PC-9 (cell line): ENCODE results near the gene BCL2L13. TPM values are rescaled to one million over a fixed set of nuclear protein-coding genes. Genes with fewer than 3 reads are reported as not detected.

ENCODE experiments used
- BruUV-seq: library from RNA; stranded (reverse); fragments of 400-500 nt; replicated peaks from 2 replicates; lab custom pipeline; 2021; lab: Mats Ljungman, UMichigan
- CTCF ChIA-PET: fragments of 300-600 bp; sonication (Branson Sonifier 250); formaldehyde crosslinking; loops from one replicate; lab custom pipeline; 2022; ENCODE audit warnings: antibody characterized with exemption; lab: Charles Lee
- POLR2A ChIA-PET: fragments of 300-600 bp; sonication (Branson Sonifier 250); formaldehyde crosslinking; loops from one replicate; lab custom pipeline; 2022; ENCODE audit warnings: antibody characterized with exemption; ENCODE audit not compliant: unreplicated experiment; lab: Charles Lee
- DNase-seq, 2 experiments: peaks; one replicate each; pipeline versions ENCODE4 v3.0.0 to v3.0.0-alpha.2; 2015 to 2022; ENCODE audit warnings: mixed read lengths in 1 of 2
- H2AFZ ChIP-seq: fragments of 200-600 bp; sonication (generic); 2 replicates; pipeline ENCODE4 v1.8.1; 2017; ENCODE audit warnings: antibody characterized with exemption
- H3F3A ChIP-seq: fragments of 200-600 bp; sonication (generic); 2 replicates; pipeline ENCODE4 v1.8.1; 2017; ENCODE audit warnings: antibody characterized with exemption, mild to moderate bottlenecking, low read depth; ENCODE audit not compliant: insufficient read depth
- H3K27ac ChIP-seq: fragments of 200-600 bp; sonication (generic); 2 replicates; pipeline ENCODE4 v1.6.1; 2016; ENCODE audit warnings: mixed run types
- H3K27me3 ChIP-seq: fragments of 200-600 bp; sonication (generic); 2 replicates; pipeline ENCODE4 v1.6.1; 2016; ENCODE audit warnings: low read depth, mixed run types; ENCODE audit not compliant: insufficient read depth
- H3K36me3 ChIP-seq: fragments of 200-600 bp; sonication (generic); 2 replicates; pipeline ENCODE4 v1.6.1; 2016; ENCODE audit warnings: low read depth, mixed run types
- H3K4me1 ChIP-seq: fragments of 200-600 bp; sonication (generic); replicated peaks from 2 replicates; pipeline ENCODE4 v1.6.1; 2016; ENCODE audit warnings: mixed run types; ENCODE audit not compliant: insufficient read depth
- H3K4me2 ChIP-seq: fragments of 200-600 bp; sonication (generic); 2 replicates; pipeline ENCODE4 v1.6.1; 2017; ENCODE audit warnings: mixed run types
- H3K4me3 ChIP-seq: fragments of 200-600 bp; sonication (generic); 2 replicates; pipeline ENCODE4 v1.6.1; 2016; ENCODE audit warnings: mixed run types
- H3K79me2 ChIP-seq: fragments of 200-600 bp; sonication (generic); 2 replicates; pipeline ENCODE4 v1.6.1; 2017; ENCODE audit warnings: low read depth, mixed run types
- H3K9me2 ChIP-seq: fragments of 200-600 bp; sonication (generic); 2 replicates; pipeline ENCODE4 v1.8.1; 2017; ENCODE audit warnings: mild to moderate bottlenecking; ENCODE audit not compliant: insufficient read depth
- H3K9me3 ChIP-seq: fragments of 200-600 bp; sonication (generic); 2 replicates; pipeline ENCODE4 v1.8.1; 2016; ENCODE audit warnings: low read depth; ENCODE audit not compliant: insufficient read depth
- H4K20me1 ChIP-seq: fragments of 200-600 bp; sonication (generic); 2 replicates; pipeline ENCODE4 v1.8.1; 2017; ENCODE audit not compliant: insufficient read depth
- CTCF ChIP-seq: fragments of 200-600 bp; sonication (generic); conservative IDR thresholded peaks from 2 replicates; pipeline ENCODE4 v1.6.1; 2017; ENCODE audit warnings: mixed run types, antibody characterized with exemption, mild to moderate bottlenecking, moderate library complexity
- EZH2 ChIP-seq: fragments of 200-600 bp; sonication (generic); IDR thresholded peaks from 2 replicates; pipeline ENCODE4 v1.8.0; 2017; ENCODE audit warnings: antibody characterized with exemption, low read depth
- intact Hi-C: fragments of 100-400 bp; cut with micrococcal nuclease; formaldehyde crosslinking; loops from one replicate; pipeline ENCODE4 v1.10.0; 2022; ENCODE audit not compliant: unreplicated experiment
- total RNA-seq: library from RNA; stranded (reverse); gene quantifications from 2 replicates; pipeline ENCODE4 v1.2.3, GENCODE V29; 2021

BCL2L13 gene
- total RNA-seq, 1 experiment from 2014 or later = 43.1 TPM

GRCh38 chr22:17656870-17657395 is 18.4 kb downstream of the BCL2L13 start:
- Histone ChIP-seq H3F3A (no peaks in the 10 kb centered on the region), H4K20me1 (no peaks in the 10 kb centered on the region), H3K27ac (no peak overlapping the region), H3K4me2 (no peak overlapping the region), H3K4me1 (no peaks in the 10 kb centered on the region), H3K4me3 (no peak overlapping the region), H3K27me3 (no peaks in the 10 kb centered on the region), H3K36me3 (no peaks in the 10 kb centered on the region; the same call in 1 of the 2 replicates), H3K9me3 (no peaks in the 10 kb centered on the region), H2AFZ (no peak overlapping the region), H3K9me2 (no peaks in the 10 kb centered on the region), H3K79me2 (no peaks in the 10 kb centered on the region)
- no peak for TF ChIP-seq CTCF
- TF ChIP-seq EZH2 = no peak
- no TSS peak for BruUV-seq
- no peak for DNase-seq
- CTCF ChIA-PET = no interaction called here
- POLR2A ChIA-PET = no interaction called here
- intact Hi-C loops = no loop called here

- CTCF ChIA-PET = no interaction called here
- intact Hi-C loops = no loop called here
- Histone ChIP-seq H3K4me3 (no peak overlapping the region), H3K36me3 (peaks cover 8% of the 10 kb centered on the region; the same call in 1 of the 2 replicates), H3K4me2 (no peak overlapping the region), H4K20me1 (no peaks in the 10 kb centered on the region), H3K9me3 (no peaks in the 10 kb centered on the region), H3F3A (no peaks in the 10 kb centered on the region), H2AFZ (no peak overlapping the region), H3K79me2 (no peaks in the 10 kb centered on the region), H3K9me2 (no peaks in the 10 kb centered on the region), H3K4me1 (no peaks in the 10 kb centered on the region), H3K27ac (no peak overlapping the region), H3K27me3 (no peaks in the 10 kb centered on the region)
- TF ChIP-seq CTCF (no peak), EZH2 (no peak)
- DNase-seq = no peak
- BruUV-seq = no TSS peak
- POLR2A ChIA-PET = no interaction called here
Observed at GRCh38 chr22:17664414-17665055, 26.0 kb downstream of the BCL2L13 start.

- CTCF ChIA-PET = no interaction called here
- H3K9me3 ChIP-seq = no peaks in the 10 kb centered on the region
- no peak for TF ChIP-seq EZH2
- H2AFZ ChIP-seq = no peak overlapping the region
- no peaks in the 10 kb centered on the region for H3F3A ChIP-seq
- no peak overlapping the region for H3K4me2 ChIP-seq
- H3K4me1 ChIP-seq = no peaks in the 10 kb centered on the region
- no peak for DNase-seq
- POLR2A ChIA-PET = interaction anchor here (0.7 kb wide), 1 partner anchor 50 kb away, joined by 3 read pairs; no protein-coding TSS in a partner anchor
- no peaks in the 10 kb centered on the region for H4K20me1 ChIP-seq
- no peaks in the 10 kb centered on the region for H3K9me2 ChIP-seq
- BruUV-seq = no TSS peak
- H3K36me3 ChIP-seq = peaks cover 8% of the 10 kb centered on the region; the same call in 1 of the 2 replicates
- H3K4me3 ChIP-seq = no peak overlapping the region
- no peaks in the 10 kb centered on the region for H3K79me2 ChIP-seq
- H3K27me3 ChIP-seq = no peaks in the 10 kb centered on the region
- no peak overlapping the region for H3K27ac ChIP-seq
- intact Hi-C loops = no loop called here
Observed at GRCh38 chr22:17665248-17665647, 26.7 kb downstream of the BCL2L13 start.
